HepG2 (cell line): ENCODE measurements around the gene GADD45GIP1. TPM values are rescaled to one million over a fixed set of nuclear protein-coding genes. Genes with fewer than 3 reads are reported as not detected.

Source experiments
- CBFB ChIP-seq: sonication (generic); formaldehyde crosslinking; IDR thresholded peaks from 2 replicates; pipeline ENCODE4 v1.4.0; 2020; ENCODE audit warnings: missing genetic modification reagents
- MIER2 ChIP-seq: IDR thresholded peaks from 2 replicates; pipeline ENCODE4 v1.6.1; 2016; ENCODE audit warnings: missing biosample characterization, missing genetic modification reagents
- PAWR ChIP-seq: sonication (generic); formaldehyde crosslinking; IDR thresholded peaks from 2 replicates; pipeline ENCODE4 v1.4.0; 2020; ENCODE audit warnings: missing genetic modification reagents, mild to moderate bottlenecking, borderline replicate concordance
- RARA ChIP-seq: IDR thresholded peaks from 2 replicates; pipeline ENCODE4 v1.6.1; 2016; ENCODE audit warnings: missing genetic modification reagents, missing compliant biosample characterization
- SOX13 ChIP-seq, 3 experiments: fragments of 450-650 bp in 1 of 3; sonication (generic) in 1 of 3; formaldehyde crosslinking in 1 of 3; IDR thresholded peaks in 2 of 3; conservative IDR thresholded peaks in 1 of 3; 2 replicates each; pipeline versions ENCODE4 v1.5.0 to v1.6.1; 2016 to 2020; ENCODE audit warnings: antibody characterized with exemption in 1 of 3, mild to moderate bottlenecking in 1 of 3, missing compliant biosample characterization in 1 of 3, missing genetic modification reagents in 1 of 3, moderate library complexity in 1 of 3
- SP1 ChIP-seq, 2 experiments: fragments of 450-650 bp in 1 of 2; sonication (generic) in 1 of 2; formaldehyde crosslinking in 1 of 2; IDR thresholded peaks; 2 replicates each; pipeline versions ENCODE4 v1.4.0 to v1.6.1; 2016 to 2020; ENCODE audit warnings: missing genetic modification reagents in 1 of 2
- SRF ChIP-seq: IDR thresholded peaks from 2 replicates; pipeline ENCODE4 v1.6.1; 2011; ENCODE audit warnings: mild to moderate bottlenecking, low read depth, low read length, moderate library complexity
- XRCC5 ChIP-seq: fragments of 200-400 bp; formaldehyde crosslinking; optimal IDR thresholded peaks from 2 replicates; pipeline ENCODE3; 2017; ENCODE audit warnings: mild to moderate bottlenecking, low read length
- ZNF484 ChIP-seq: sonication (generic); formaldehyde crosslinking; IDR thresholded peaks from 2 replicates; pipeline ENCODE4 v1.5.1; 2020; ENCODE audit warnings: mild to moderate bottlenecking, low read depth, missing genetic modification reagents, borderline replicate concordance
- ZNF75D ChIP-seq: sonication (generic); formaldehyde crosslinking; IDR thresholded peaks from 2 replicates; pipeline ENCODE4 v1.8.1; 2023; ENCODE audit warnings: missing genetic modification reagents, mild to moderate bottlenecking, borderline replicate concordance
- ZNF83 ChIP-seq: sonication (generic); formaldehyde crosslinking; IDR thresholded peaks from 2 replicates; pipeline ENCODE4 v1.4.0; 2020; ENCODE audit warnings: missing genetic modification reagents, mild to moderate bottlenecking, borderline replicate concordance
- ZSCAN31 ChIP-seq: sonication (generic); formaldehyde crosslinking; IDR thresholded peaks from 2 replicates; pipeline ENCODE4 v1.5.0; 2020; ENCODE audit warnings: low read depth, mild to moderate bottlenecking, missing genetic modification reagents
- polyA plus RNA-seq, 8 experiments: library from polyadenylated mRNA; depleted of rRNA in 3 of 8; stranded (reverse) in 7 of 8; unstranded in 1 of 8; fragments of >200 nt; fragmentation: Illumina TruSeq in 4 of 8; extraction: Trizol in 4 of 8; gene quantifications; 2 replicates each; pipeline versions ENCODE4 v1.2.1 to v1.2.3, GENCODE V29; 2011 to 2016; ENCODE audit warnings: low read depth in 4 of 8, missing spikeins in 1 of 8, mixed read lengths in 1 of 8; ENCODE audit not compliant: insufficient read depth in 1 of 8
- total RNA-seq, 5 experiments: library from RNA; depleted of rRNA; stranded (reverse); fragments of >200 nt; fragmentation: Illumina TruSeq; extraction: Trizol; gene quantifications; 2 replicates each; pipeline ENCODE4 v1.2.3, GENCODE V29; 2016; ENCODE audit warnings: low read depth in 1 of 5
- TF ChIP-seq, protein P1 (sequence below): sonication (generic); formaldehyde crosslinking; IDR thresholded peaks from 2 replicates; pipeline ENCODE4 v1.4.0; 2020; ENCODE audit warnings: missing genetic modification reagents, mild to moderate bottlenecking, borderline replicate concordance
- TF ChIP-seq, protein P2 (sequence below): sonication (generic); formaldehyde crosslinking; IDR thresholded peaks from 2 replicates; pipeline ENCODE4 v1.5.1; 2020; ENCODE audit warnings: missing genetic modification reagents, mild to moderate bottlenecking, borderline replicate concordance
- TF ChIP-seq, protein P3 (sequence below): sonication (generic); formaldehyde crosslinking; IDR thresholded peaks from 2 replicates; pipeline ENCODE4 v1.4.0; 2020; ENCODE audit warnings: low read depth, missing genetic modification reagents
- TF ChIP-seq, protein P4 (sequence below): sonication (generic); formaldehyde crosslinking; IDR thresholded peaks from 2 replicates; pipeline ENCODE4 v1.8.0; 2022; ENCODE audit warnings: mild to moderate bottlenecking, missing genetic modification reagents, moderate library complexity
- TF ChIP-seq, protein P5 (sequence below): sonication (generic); formaldehyde crosslinking; IDR thresholded peaks from 2 replicates; pipeline ENCODE4 v1.5.0; 2020; ENCODE audit warnings: mild to moderate bottlenecking, missing genetic modification reagents

GADD45GIP1 gene
- total and polyA plus RNA-seq, 2 of the 13 experiments (the other 11 are each of a cell fraction or from before 2014, with no cell fraction given) = 24.6 to 30.7 TPM

DNA sequence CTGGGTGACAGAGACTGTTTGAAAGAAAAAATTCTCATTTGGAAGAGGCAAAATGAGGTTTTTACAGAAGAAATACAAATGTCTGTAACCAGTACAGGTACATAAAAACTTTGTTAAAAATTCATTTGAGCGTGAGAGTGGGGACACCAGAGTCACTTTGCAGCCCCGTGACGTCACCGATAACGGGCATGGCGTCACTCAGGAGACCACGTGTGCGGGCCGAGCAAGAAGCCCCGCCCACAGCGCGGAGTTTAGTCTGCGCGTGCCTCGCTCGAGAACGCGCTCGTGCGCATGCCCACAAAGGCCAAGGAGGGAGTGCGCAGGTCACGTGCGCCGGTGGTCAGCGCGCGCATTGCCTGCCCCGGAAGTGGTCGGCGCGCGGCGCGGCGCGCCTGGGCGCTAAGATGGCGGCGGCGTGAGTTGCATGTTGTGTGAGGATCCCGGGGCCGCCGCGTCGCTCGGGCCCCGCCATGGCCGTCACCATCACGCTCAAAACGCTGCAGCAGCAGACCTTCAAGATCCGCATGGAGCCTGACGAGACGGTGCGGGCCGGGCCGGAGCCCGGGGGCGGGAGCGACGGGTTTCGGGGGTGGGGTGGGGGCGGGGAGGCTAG is 11.4 kb downstream of the GADD45GIP1 start, which contains the start of gene RAD23A (continued):
- TF ChIP-seq SRF = no peak
- peak; percentile 78; the same call in 1 of the 2 replicates for TF ChIP-seq ZSCAN31 (CRISPR knock-in tag)
- TF ChIP-seq, protein P1, sequence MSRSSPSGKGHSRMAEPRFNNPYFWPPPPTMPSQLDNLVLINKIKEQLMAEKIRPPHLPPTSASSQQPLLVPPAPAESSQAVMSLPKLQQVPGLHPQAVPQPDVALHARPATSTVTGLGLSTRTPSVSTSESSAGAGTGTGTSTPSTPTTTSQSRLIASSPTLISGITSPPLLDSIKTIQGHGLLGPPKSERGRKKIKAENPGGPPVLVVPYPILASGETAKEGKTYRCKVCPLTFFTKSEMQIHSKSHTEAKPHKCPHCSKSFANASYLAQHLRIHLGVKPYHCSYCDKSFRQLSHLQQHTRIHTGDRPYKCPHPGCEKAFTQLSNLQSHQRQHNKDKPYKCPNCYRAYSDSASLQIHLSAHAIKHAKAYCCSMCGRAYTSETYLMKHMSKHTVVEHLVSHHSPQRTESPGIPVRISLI (CRISPR knock-in tag) = 0 out of 2 replicates have a peak, but pooled peaks have one; percentile 44
- peak; percentile 33; the same call in 1 of the 2 replicates for TF ChIP-seq RARA
- TF ChIP-seq ZNF484 (CRISPR knock-in tag) = no peak
- 0 out of 2 replicates have a peak, but pooled peaks have one; percentile 37 for TF ChIP-seq MIER2 (CRISPR knock-in tag)
- peak; percentile 15 for TF ChIP-seq XRCC5
- no peak for TF ChIP-seq SOX13 (IDR thresholded peaks at IDR 0.05)
- TF ChIP-seq SOX13 (CRISPR knock-in tag; conservative IDR thresholded peaks at IDR 0.05 in 1 of 2, IDR thresholded peaks at IDR 0.05 in 1 of 2) = peak in 1 of 2 experiments; percentile 57; a peak in 2 of 4 replicates
- TF ChIP-seq, protein P2, sequence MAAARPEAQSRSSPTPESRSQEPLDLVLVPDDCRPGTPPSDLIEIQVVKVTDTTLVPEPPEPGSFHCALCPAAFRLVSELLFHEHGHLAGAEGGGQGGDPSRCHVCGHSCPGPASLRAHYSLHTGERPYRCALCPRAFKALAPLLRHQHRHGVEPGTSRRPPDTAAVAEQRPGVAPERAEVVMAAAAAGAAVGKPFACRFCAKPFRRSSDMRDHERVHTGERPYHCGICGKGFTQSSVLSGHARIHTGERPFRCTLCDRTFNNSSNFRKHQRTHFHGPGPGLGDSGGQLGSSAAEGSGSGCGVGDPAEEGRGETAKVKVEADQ (CRISPR knock-in tag) = peak; percentile 89
- no peak; the same call in 1 of the 2 replicates for TF ChIP-seq ZNF83
- TF ChIP-seq, protein P3, sequence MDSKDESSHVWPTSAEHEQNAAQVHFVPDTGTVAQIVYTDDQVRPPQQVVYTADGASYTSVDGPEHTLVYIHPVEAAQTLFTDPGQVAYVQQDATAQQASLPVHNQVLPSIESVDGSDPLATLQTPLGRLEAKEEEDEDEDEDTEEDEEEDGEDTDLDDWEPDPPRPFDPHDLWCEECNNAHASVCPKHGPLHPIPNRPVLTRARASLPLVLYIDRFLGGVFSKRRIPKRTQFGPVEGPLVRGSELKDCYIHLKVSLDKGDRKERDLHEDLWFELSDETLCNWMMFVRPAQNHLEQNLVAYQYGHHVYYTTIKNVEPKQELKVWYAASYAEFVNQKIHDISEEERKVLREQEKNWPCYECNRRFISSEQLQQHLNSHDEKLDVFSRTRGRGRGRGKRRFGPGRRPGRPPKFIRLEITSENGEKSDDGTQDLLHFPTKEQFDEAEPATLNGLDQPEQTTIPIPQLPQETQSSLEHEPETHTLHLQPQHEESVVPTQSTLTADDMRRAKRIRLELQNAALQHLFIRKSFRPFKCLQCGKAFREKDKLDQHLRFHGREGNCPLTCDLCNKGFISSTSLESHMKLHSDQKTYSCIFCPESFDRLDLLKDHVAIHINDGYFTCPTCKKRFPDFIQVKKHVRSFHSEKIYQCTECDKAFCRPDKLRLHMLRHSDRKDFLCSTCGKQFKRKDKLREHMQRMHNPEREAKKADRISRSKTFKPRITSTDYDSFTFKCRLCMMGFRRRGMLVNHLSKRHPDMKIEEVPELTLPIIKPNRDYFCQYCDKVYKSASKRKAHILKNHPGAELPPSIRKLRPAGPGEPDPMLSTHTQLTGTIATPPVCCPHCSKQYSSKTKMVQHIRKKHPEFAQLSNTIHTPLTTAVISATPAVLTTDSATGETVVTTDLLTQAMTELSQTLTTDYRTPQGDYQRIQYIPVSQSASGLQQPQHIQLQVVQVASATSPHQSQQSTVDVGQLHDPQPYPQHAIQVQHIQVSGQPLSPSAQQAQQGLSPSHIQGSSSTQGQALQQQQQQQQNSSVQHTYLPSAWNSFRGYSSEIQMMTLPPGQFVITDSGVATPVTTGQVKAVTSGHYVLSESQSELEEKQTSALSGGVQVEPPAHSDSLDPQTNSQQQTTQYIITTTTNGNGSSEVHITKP (CRISPR knock-in tag) = no peak
- no peak for TF ChIP-seq ZNF75D (CRISPR knock-in tag)
- TF ChIP-seq, protein P4, sequence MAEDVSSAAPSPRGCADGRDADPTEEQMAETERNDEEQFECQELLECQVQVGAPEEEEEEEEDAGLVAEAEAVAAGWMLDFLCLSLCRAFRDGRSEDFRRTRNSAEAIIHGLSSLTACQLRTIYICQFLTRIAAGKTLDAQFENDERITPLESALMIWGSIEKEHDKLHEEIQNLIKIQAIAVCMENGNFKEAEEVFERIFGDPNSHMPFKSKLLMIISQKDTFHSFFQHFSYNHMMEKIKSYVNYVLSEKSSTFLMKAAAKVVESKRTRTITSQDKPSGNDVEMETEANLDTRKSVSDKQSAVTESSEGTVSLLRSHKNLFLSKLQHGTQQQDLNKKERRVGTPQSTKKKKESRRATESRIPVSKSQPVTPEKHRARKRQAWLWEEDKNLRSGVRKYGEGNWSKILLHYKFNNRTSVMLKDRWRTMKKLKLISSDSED (CRISPR knock-in tag) = no peak
- TF ChIP-seq CBFB = peak; percentile 96
- TF ChIP-seq, protein P5, sequence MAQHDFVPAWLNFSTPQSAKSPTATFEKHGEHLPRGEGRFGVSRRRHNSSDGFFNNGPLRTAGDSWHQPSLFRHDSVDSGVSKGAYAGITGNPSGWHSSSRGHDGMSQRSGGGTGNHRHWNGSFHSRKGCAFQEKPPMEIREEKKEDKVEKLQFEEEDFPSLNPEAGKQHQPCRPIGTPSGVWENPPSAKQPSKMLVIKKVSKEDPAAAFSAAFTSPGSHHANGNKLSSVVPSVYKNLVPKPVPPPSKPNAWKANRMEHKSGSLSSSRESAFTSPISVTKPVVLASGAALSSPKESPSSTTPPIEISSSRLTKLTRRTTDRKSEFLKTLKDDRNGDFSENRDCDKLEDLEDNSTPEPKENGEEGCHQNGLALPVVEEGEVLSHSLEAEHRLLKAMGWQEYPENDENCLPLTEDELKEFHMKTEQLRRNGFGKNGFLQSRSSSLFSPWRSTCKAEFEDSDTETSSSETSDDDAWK (CRISPR knock-in tag) = no peak
- TF ChIP-seq SP1 (IDR thresholded peaks at IDR 0.05) = no peak
- TF ChIP-seq SP1 (CRISPR knock-in tag; IDR thresholded peaks at IDR 0.05) = peak; percentile 84; the same call in 1 of the 2 replicates
- no peak for TF ChIP-seq PAWR
